Large intestine (tissue), 3 donors: ENCODE data around the gene KIF3C. TPM values are rescaled to one million over a fixed set of nuclear protein-coding genes. Genes with fewer than 3 reads are reported as not detected.
"Not testable (repeated sequence)": the region's sequence is repeated elsewhere in the genome, so short reads cannot be mapped to it uniquely, and the experiment has no call there.

Source experiments
- DNase-seq, 2 donors: peaks; one replicate each; pipeline versions ENCODE4 v3.0.0 to v3.0.0-alpha.2; 2013
- H3K27ac ChIP-seq: one replicate; pipeline ENCODE4 v1.5.1; 2013; ENCODE audit warnings: low read length
- H3K27me3 ChIP-seq: 2 replicates; pipeline ENCODE4 v1.6.1; 2013; ENCODE audit warnings: low read length; ENCODE audit not compliant: control insufficient read depth, insufficient read depth
- H3K36me3 ChIP-seq: 2 replicates; pipeline ENCODE4 v1.6.1; 2013; ENCODE audit warnings: low read length; ENCODE audit not compliant: control insufficient read depth, insufficient read depth
- H3K4me1 ChIP-seq: one replicate; pipeline ENCODE4 v1.6.1; 2013; ENCODE audit warnings: low read length; ENCODE audit not compliant: control insufficient read depth, insufficient read depth
- H3K4me3 ChIP-seq: one replicate; pipeline ENCODE4 v1.5.1; 2013; ENCODE audit warnings: low read length
- H3K9me3 ChIP-seq: one replicate; pipeline ENCODE4 v1.6.1; 2013; ENCODE audit warnings: mild to moderate bottlenecking, low read depth, low read length, moderate library complexity; ENCODE audit not compliant: control insufficient read depth
- WGBS: methylation state at CpG from one replicate; pipeline ENCODE4 v1.1.5; 2013; ENCODE audit warnings: low lambda C conversion rate; ENCODE audit not compliant: insufficient coverage; 5-methylcytosine and 5-hydroxymethylcytosine counted together
- polyA plus RNA-seq: library from polyadenylated mRNA; unstranded; fragments of 120-200 nt; gene quantifications from one replicate; pipeline ENCODE4 v1.2.1, GENCODE V29; 2013

The KIF3C gene
- polyA plus RNA-seq, 1 donor: 9.7 TPM

GRCh38 chr2:25999406-25999805 is 17.1 kb upstream of the KIF3C start:
- not testable (repeated sequence) for H3K4me3 ChIP-seq, H3K36me3 ChIP-seq, H3K9me3 ChIP-seq, H3K27me3 ChIP-seq
- peak in 1 of 2 donors; percentile 64 for DNase-seq
- H3K4me1 ChIP-seq: peaks cover 32% of the 10 kb centered on the region
- WGBS: no CpG with 5 or more reads among the region's 7 CpGs
- peak overlapping the region; percentile 23 for H3K27ac ChIP-seq

- H3K9me3 ChIP-seq, H3K4me3 ChIP-seq, H3K27me3 ChIP-seq, H3K27ac ChIP-seq, DNase-seq, H3K36me3 ChIP-seq: not testable (repeated sequence)
- H3K4me1 ChIP-seq: peaks cover 32% of the 10 kb centered on the region
- 89% methylated on average over 7 of the region's 13 CpGs for WGBS
These were observed 16.6 kb upstream of the KIF3C start for GRCh38 chr2:25998816-25999383.

GRCh38 chr2:25996844-25997243 is 14.5 kb upstream of the KIF3C start:
- Histone ChIP-seq H3K4me3 (no peak overlapping the region), H3K27ac (no peak overlapping the region), H3K27me3 (no peaks in the 10 kb centered on the region), H3K9me3 (no peaks in the 10 kb centered on the region), H3K36me3 (no peaks in the 10 kb centered on the region), H3K4me1 (peaks cover 28% of the 10 kb centered on the region)
- DNase-seq: no peak
- WGBS: no CpG with 5 or more reads among the region's 1 CpG

- Histone ChIP-seq H3K9me3 (no peaks in the 10 kb centered on the region), H3K27me3 (no peaks in the 10 kb centered on the region), H3K27ac (no peak overlapping the region), H3K36me3 (no peaks in the 10 kb centered on the region), H3K4me1 (peaks cover 10% of the 10 kb centered on the region), H3K4me3 (no peak overlapping the region)
- DNase-seq: no peak
- no CpG with 5 or more reads among the region's 15 CpGs for WGBS
These were observed 12.2 kb upstream of the KIF3C start for GRCh38 chr2:25994509-25994908.

GRCh38 chr2:25993049-25993448 is 10.8 kb upstream of the KIF3C start:
- no peak for DNase-seq
- no peak overlapping the region for H3K27ac ChIP-seq
- no peak overlapping the region for H3K4me3 ChIP-seq
- peaks cover 6% of the 10 kb centered on the region for H3K4me1 ChIP-seq
- no peaks in the 10 kb centered on the region for H3K9me3 ChIP-seq
- no peaks in the 10 kb centered on the region for H3K36me3 ChIP-seq
- no peaks in the 10 kb centered on the region for H3K27me3 ChIP-seq
- 91% methylated on average over 4 of the region's 5 CpGs for WGBS

GRCh38 chr2:25992556-25992955 is 10.3 kb upstream of the KIF3C start:
- Histone ChIP-seq H3K27me3 (no peaks in the 10 kb centered on the region), H3K4me3 (no peak overlapping the region), H3K9me3 (no peaks in the 10 kb centered on the region), H3K4me1 (peaks cover 6% of the 10 kb centered on the region), H3K36me3 (no peaks in the 10 kb centered on the region), H3K27ac (no peak overlapping the region)
- 100% methylated on average over 1 of the region's 8 CpGs for WGBS
- DNase-seq: no peak

- Histone ChIP-seq H3K4me1 (peaks cover 4% of the 10 kb centered on the region), H3K4me3 (no peak overlapping the region)
- 64% methylated on average over 2 of the region's 3 CpGs for WGBS
These were observed 9.7 kb upstream of the KIF3C start for GRCh38 chr2:25991965-25992364.

GRCh38 chr2:25989154-25989553 is 6.9 kb upstream of the KIF3C start:
- no peaks in the 10 kb centered on the region for H3K27me3 ChIP-seq
- WGBS: no CpG with 5 or more reads among the region's 4 CpGs
- H3K36me3 ChIP-seq: no peaks in the 10 kb centered on the region
- peaks cover 4% of the 10 kb centered on the region for H3K4me1 ChIP-seq
- DNase-seq: no peak
- H3K9me3 ChIP-seq: no peaks in the 10 kb centered on the region
- no peak overlapping the region for H3K4me3 ChIP-seq
- no peak overlapping the region for H3K27ac ChIP-seq

More at GRCh38 chr2:25991965-25992364, 9.7 kb upstream of the KIF3C start:
- H3K36me3 ChIP-seq: no peaks in the 10 kb centered on the region
- H3K9me3 ChIP-seq: no peaks in the 10 kb centered on the region
- H3K27ac ChIP-seq: no peak overlapping the region
- no peak for DNase-seq
- H3K27me3 ChIP-seq: no peaks in the 10 kb centered on the region

GRCh38 chr2:25988134-25988533 is 5.8 kb upstream of the KIF3C start:
- no peak overlapping the region for H3K27ac ChIP-seq
- no CpG with 5 or more reads among the region's 9 CpGs for WGBS
- H3K27me3 ChIP-seq: no peaks in the 10 kb centered on the region
- DNase-seq: no peak
- H3K36me3 ChIP-seq: no peaks in the 10 kb centered on the region
- H3K9me3 ChIP-seq: no peaks in the 10 kb centered on the region
- peaks cover 4% of the 10 kb centered on the region for H3K4me1 ChIP-seq
- H3K4me3 ChIP-seq: no peak overlapping the region

- Histone ChIP-seq H3K4me3 (no peak overlapping the region), H3K9me3 (no peaks in the 10 kb centered on the region), H3K27me3 (peaks cover 2% of the 10 kb centered on the region), H3K4me1 (peaks cover 8% of the 10 kb centered on the region), H3K36me3 (no peaks in the 10 kb centered on the region), H3K27ac (no peak overlapping the region)
- DNase-seq: no peak
These were observed 1.4 kb upstream of the KIF3C start for GRCh38 chr2:25983735-25984134.

GRCh38 chr2:25982968-25983280 is 627 bp upstream of the KIF3C start:
- Histone ChIP-seq H3K9me3 (no peaks in the 10 kb centered on the region), H3K27me3 (peaks cover 2% of the 10 kb centered on the region), H3K4me3 (peak overlapping the region; percentile 69), H3K4me1 (peaks cover 8% of the 10 kb centered on the region), H3K27ac (peak overlapping the region; percentile 39), H3K36me3 (no peaks in the 10 kb centered on the region)
- DNase-seq: no peak
- WGBS: 94% methylated on average over 7 of the region's 15 CpGs
